Ishikawa (cell line): Measurements from ENCODE around the gene FZD7.

Experiments used
- EP300 ChIP-seq: IDR thresholded peaks from 2 replicates; pipeline ENCODE4 v1.6.1; 2012; ENCODE audit warnings: borderline replicate concordance
- FOXM1 ChIP-seq: IDR thresholded peaks from 2 replicates; pipeline ENCODE4 v1.6.1; 2012; ENCODE audit warnings: low read depth, borderline replicate concordance
- MAX ChIP-seq: IDR thresholded peaks from 2 replicates; pipeline ENCODE4 v1.6.1; 2012
- NFIC ChIP-seq: IDR thresholded peaks from 2 replicates; pipeline ENCODE4 v1.6.1; 2012
- RAD21 ChIP-seq: IDR thresholded peaks from 2 replicates; pipeline ENCODE4 v1.6.1; 2012; ENCODE audit warnings: low read depth
- TAF1 ChIP-seq: IDR thresholded peaks from 2 replicates; pipeline ENCODE4 v1.6.1; 2012; ENCODE audit warnings: low read depth, mild to moderate bottlenecking
- ZBTB7A ChIP-seq: IDR thresholded peaks from 2 replicates; pipeline ENCODE4 v1.6.1; 2012; ENCODE audit warnings: low read depth
- TF ChIP-seq, protein P1 (sequence below): IDR thresholded peaks from 2 replicates; pipeline ENCODE4 v1.6.1; 2012

- TF ChIP-seq EP300: no peak
- no peak for TF ChIP-seq NFIC
- TF ChIP-seq TAF1: no peak
- TF ChIP-seq MAX: no peak
- TF ChIP-seq FOXM1: no peak
- TF ChIP-seq, protein P1, sequence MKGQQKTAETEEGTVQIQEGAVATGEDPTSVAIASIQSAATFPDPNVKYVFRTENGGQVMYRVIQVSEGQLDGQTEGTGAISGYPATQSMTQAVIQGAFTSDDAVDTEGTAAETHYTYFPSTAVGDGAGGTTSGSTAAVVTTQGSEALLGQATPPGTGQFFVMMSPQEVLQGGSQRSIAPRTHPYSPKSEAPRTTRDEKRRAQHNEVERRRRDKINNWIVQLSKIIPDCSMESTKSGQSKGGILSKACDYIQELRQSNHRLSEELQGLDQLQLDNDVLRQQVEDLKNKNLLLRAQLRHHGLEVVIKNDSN: no peak
- TF ChIP-seq ZBTB7A: no peak
- TF ChIP-seq RAD21: no peak
Observed at GRCh38 chr2:202079310-202079709, 45.7 kb downstream of the FZD7 start.
